NCI-H2171 treated with DMSO at 0.1 percent for 48 hours (cell line): Measurements from ENCODE around the gene PTPRJ.

ENCODE experiments used
- DNase-seq: peaks from one replicate; lab custom pipeline; 2025; lab: John Stamatoyannopoulos, UW

The PTPRJ gene

DNA sequence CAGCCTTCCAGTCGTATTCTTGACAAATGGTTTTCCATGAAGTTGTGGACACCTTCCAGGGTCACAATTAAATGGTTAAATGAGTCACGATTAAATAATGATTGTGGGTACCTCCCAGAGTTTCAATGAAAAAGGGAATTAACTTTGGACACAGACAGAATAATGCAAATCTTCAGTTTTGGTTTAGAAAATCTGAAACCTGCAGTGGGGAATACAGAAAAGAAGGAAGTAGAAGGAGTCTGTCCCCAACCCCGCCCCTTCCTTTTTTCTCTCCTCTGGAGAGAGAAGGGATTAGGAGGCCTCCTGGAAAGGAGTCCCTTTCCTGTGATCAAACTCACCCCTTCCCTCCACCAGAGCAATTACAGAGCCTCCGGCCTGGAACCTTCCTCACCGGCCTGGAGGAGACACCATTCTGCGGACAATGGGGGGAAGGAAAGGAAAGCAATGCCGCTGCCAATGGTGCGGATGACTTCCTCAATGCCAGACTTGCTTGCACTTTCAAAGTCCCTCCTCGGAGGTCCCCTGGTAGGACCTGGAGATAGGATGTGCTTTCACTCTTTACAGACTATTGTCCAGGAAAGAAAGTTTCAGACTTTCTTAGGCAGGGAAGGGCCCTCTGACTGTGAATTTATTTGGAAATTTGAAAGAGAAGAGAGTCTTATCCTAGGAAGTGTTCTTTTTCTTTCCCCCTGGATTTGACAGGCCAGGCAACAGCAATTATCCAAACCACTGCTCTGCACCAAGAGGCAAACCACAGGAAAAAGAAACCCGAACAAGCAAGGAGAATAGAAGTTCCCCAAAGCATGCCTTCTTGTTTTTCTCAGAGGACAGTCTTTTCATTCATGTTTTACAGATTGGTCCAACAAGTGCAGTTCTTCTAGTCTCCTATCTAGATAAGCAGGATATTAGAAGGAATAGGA lies 86.8 kb downstream of the PTPRJ start:
- no peak for DNase-seq

DNA sequence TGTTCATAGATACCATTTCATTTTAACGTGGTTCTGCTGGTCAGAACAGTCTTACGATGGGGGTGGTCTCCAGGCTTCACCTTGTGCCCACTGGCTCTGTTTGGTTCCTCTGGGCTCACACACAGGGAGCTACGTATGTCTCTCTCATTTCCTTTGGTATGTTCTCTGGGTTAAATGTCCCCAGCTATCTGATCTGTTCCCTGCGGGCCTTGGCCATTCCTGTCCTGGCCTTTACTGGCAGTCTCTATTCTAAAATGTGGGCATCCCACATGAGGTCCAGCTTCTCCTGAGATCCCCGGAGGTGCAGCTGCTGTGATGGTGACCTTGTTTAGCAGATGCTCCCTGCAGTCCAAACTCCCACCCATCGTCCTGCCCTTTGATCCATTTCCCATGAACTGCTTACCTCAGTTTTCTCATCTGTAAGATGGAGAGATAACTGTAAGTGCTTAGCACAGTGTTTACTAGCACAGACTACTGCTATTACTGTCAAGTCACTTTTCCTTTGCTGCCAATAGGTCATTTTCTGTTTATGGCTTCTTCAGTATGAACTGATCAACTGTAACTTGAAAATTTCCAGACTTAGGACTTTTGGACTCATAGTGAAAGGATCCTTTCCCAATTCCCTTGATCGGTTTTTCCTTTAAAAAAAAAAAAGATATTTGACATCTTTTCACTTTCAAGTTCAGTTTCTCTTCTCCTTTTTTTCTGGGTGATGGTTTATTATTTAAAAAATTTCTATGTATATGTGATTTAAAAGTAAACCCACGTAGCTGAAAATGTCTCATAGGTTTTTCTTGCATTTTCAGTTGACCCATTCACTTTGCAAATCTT lies 92.9 kb downstream of the PTPRJ start:
- no peak for DNase-seq

DNA sequence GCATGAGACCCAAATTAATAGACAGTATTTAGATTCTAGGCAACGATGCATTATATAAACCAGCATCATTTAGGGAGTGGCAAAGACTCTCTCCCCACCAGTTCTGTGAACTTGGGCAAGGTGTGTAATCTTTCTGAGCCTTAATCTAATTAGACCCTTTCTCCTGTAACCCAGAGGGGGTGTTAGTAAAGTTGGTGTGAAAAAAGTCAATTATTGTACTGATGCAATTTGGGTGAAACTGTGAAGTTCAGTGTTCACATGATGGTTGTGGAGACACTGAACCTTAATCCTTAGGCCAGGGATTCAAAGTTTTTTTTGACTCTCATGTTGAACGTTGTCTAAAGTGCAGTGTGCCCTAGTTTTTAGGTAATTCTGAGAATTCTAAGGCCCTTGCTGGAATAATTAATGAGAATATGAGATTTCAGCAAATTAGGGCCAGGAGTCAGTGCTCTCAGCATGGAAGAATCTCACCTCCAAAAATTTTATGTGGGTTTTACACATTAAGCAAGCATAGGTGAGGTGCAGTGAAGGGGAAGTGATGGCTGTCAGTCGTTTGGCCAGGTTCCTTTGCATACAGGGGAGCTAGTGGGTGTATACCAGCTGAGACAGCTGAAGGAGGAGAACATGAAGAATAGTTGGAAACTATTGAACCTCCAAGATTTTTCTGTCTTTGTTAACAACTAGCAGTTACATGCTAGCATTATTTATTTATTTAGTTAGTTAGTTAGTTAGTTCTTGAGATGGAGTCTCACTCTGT lies 94.2 kb downstream of the PTPRJ start:
- DNase-seq, result no peak

DNA sequence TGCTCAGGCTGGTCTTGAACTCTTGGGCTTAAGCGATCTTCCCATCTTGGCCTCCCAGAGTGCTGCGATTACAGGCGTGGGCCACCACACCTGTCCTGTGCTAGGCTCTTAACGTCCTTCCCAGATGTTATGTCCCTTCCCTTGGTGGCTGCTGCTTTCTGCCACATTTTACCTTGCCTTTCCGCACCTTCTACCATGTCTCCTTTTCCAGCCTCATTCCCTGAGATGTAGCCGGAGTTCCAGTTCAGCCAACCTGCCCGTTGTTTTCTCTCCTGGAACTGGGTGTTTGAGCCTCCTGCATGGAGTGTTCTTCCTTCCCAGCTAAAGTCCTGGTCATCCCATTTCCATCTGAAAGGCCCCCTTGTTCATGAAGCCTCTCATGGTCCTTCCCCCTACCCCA lies 95.3 kb downstream of the PTPRJ start:
- no peak for DNase-seq

DNA sequence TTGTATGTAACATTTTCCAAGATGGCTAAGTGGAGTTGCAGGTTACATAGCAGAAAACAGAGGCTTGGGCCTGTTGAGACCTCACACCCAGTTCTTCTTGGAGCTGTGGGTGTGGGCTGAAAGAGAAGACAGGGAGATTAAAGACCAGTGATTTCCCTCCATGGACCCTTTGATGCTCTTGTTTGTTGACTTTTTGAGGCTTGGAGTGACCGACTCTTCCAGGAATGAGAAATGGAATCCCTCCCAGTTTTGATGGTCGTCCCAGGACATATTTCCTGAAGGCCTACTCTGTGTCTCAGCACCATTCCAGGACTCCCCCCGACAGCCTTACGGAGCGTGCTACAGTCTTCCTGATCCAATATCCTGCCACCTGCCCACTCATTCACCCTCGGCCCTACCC lies 96.9 kb downstream of the PTPRJ start:
- no peak for DNase-seq

DNA sequence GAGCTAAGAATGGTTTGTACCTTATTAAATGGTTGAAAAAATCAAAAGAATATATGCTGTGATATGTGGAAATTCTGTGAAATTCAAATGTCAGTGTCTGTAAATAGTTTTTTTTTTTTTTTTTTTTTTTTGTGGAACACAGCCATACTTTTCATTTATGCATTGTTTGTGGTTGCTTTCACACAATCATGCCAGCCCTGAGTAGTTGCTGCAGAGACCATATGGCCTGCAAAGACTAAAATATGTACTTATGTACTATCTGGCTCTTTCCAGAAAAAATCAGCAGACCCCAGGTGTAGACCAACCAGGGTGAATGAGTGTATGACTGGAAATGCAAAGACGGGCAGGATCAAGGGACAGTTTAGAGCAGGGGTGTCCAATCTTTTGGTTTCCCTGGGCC lies 98.3 kb downstream of the PTPRJ start:
- DNase-seq, result peak; percentile 61

DNA sequence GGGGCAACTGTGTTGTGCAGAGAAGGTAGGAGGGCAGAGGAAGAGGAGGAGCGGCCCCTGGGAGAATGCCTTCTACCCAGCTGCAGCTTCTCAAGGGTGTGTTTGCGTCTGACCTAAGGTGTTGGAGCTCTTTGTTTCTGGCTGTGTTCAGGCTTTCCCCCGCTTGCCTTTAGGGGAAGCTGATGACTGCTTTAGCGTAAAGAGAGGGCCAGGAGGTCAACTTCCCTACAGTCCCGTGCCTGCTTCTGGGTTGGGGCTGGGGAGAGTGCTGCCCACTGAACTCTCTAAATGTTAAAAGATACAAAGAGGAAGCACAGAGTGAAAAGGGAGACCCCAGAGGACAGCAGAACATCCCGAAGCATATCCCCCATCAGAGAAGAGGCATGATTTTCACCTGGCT lies 99.2 kb downstream of the PTPRJ start:
- DNase-seq, result no peak

DNA sequence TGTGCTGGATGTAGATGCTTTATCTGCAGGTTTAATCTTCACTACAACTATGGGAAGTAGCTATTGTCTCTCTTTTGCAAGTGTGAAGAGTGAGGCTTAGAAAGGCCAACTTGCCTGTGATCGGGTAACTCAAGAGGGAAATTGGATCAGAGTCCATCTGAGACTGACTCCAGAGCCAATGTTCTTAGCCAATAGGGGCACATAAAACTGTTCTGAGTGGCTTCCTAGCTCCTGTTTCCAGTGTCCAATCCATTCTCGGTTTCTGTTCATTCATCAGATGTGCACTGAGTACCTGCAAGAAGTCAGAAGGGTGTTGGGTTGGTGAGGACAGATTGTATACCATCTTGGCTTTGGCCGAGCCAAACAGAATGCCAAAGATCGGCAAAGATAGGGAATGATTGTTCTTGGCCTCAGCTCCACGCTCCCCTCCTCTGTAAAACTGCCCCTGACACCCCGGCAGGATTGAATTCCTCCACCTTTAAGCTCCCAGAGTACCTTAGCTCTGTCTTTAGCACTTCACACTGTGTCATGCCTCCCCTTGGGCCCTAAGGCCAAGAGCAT lies 100.0 kb downstream of the PTPRJ start:
- DNase-seq, result no peak

DNA sequence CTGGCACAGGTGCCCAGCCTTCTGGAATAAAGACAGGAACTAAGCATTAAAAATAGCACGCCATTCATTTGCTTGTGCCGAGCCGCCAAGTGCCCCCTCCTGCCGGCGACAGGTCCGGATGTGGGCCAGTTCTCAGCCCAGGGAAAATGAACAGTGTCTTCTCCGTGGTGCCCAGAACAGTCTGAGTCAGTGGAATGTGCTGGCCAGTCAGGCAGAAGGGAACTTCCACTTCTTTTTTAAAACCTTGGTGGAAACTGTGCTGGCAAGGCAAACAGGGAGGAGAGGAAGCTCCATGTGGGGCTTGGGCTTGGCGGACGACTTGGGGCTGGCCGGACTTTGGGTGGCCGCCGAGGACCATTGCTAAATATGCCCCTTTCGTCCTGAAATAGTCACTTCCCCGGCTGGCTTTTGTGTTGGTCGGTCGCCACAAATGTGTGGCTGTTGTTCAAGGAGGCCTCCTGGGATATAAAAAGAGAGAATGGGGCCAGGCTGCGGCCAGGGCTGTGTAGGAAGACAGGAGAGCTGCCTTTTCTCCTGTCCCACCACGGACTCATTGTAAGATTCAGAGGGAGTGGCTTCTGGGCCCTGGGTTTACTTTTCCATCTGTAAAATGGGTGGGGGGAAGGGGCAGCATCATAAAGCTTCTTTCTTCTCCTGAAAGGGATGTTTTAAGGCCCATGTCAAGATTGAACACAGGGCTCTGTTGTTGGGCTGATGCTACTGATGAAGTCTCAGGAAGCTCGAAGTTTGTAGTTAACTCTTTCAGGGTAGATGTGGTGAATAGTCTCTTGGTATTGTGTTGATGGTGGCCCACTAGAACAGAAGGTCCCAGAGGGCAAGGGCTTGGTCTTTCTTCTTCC lies 101.0 kb downstream of the PTPRJ start:
- no peak for DNase-seq

DNA sequence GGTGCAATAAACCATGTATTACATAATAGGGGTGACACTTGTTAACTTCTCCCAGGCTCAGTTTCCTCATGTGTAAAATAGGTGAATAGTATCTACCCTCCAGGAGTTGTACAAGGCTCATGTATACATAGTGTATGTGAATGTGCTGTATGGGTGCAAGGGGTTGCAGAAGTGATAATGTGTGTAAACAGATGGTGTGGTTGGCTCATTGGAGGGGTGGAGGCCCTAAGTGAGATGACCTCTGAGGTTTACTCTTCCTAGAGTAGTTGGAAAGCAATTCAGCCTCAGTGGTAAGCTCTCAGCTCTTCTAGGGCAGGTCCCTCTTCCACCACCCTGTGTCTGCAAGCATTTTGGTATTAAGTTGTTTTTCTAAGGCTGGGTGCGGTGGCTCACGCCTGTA lies 102.4 kb downstream of the PTPRJ start:
- no peak for DNase-seq

DNA sequence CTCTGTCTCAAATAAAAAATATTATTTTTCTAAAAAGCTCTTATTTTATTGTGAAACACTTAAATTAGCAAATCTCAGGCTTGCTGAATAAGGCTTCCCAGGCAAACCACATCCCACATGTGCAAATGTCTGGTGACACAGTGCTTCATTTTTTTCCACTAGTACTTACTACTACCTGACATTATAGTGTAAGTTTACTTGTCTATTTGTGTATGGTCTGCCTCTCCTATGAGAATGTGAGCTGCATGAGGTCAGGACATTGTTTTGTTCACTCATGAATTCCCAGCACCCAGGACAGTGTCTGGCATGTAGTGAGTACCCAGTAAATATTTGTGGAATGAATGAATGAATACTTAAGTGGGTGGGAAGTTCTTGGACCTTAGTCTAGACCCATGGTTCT lies 103.1 kb downstream of the PTPRJ start:
- no peak for DNase-seq

DNA sequence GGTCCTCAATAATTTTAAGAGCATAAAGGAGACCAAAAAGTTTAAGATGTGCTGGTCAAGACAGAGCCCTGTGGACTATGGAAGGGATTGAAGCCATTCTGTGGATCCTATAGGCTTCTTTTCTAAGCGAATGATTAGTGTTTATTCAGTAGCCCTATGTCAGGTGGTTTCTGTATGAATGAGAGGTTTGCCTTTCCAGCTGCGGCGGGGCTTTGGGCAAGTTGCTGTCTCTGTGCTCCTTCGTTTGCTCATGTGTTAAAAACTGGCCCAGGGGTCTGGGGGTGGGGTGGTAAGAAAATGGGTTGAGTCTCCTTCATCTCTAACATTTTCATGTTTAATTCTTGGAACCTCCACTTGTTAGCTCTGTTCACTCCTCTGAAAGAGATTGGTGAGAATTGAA lies 105.3 kb downstream of the PTPRJ start:
- no peak for DNase-seq

DNA sequence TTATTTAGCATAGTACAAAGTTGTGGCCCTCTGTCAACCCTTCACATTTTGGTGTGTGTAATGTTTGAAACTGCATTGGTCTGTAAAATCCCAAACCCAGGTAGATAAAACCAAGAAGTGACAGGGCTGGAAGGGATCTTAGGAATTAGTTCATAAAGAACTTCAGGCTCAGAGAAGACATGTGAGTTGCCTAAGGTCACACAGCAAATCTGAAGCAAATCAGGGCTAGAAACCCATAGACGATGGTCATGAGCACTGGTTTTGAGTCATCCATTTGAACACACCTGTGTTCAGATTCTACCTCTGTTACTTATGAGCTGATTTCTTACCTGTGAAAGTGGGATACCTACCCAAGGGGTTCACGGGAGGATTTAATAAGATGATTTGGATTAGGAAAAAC lies 107.1 kb downstream of the PTPRJ start:
- no peak for DNase-seq

DNA sequence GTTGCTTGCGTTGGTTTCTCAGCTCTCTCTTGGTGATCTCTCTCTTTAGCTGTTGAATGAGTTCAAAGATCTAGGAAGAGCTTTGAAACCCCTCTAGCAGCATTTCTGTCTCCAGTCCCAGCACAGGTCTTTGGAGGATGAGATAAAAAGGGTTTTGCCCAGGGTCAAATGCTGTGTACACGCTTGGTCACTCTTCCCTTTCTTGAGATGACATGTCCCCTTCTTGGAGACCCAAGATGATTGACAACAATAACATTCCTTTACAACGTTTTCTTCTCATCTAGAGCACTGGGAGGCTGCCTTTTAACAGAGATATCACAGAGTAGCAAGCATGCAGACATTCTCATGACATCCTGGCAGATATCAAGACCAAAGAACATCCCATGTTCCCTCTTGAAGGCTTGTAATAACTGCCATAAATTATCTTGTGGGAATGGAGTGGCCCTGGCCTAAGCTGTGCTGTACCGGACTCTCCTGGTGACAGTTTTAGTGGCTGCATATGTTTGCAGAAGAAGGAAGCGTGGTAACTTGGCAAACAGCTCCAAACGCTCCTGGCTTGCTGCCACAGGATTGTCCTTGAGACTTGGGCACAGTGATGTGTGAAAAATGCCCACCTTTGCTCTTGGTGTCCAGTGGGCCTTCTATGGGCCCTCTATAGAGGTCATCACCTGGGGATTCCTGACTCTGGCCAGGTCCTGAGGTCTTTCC lies 107.8 kb downstream of the PTPRJ start:
- DNase-seq, result peak; percentile 65

DNA sequence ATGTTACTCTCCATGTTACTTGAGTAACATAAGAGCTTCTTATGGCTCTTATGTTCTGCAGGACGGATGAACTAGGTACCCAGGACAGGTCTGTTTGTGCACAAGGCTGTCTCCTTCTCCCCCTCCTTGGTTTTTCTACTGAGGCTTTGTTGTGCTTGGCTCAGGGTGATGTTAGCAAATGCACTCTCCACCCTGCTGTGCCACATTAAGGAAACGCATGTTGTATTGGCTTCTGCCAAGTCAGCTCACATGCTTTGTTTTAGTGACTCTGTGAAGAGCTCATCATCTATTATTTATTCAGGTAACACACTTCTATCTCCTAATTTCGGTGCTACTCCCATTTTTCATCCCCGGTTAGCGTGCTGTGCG lies 108.3 kb downstream of the PTPRJ start:
- DNase-seq, result peak; percentile 77

DNA sequence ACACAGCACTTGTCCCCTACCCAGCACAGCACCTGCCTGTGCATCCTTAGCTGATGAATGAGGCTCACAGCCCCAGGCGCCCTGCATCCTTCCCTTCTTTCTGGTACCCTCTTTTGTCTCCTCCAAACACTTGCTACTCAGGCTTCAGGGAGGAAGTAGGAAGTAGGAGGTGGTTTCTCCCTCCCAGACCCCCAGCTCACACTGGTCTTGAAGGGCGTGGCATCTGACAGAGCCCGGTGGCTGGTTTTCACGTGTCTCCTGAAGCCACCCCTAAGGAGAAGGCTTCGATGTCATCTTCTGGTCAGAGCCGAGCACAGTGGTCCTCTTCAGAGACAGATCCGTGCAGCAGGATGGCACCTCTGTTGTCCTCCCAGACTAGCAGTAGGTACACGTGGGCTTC lies 109.8 kb downstream of the PTPRJ start:
- DNase-seq, result no peak

DNA sequence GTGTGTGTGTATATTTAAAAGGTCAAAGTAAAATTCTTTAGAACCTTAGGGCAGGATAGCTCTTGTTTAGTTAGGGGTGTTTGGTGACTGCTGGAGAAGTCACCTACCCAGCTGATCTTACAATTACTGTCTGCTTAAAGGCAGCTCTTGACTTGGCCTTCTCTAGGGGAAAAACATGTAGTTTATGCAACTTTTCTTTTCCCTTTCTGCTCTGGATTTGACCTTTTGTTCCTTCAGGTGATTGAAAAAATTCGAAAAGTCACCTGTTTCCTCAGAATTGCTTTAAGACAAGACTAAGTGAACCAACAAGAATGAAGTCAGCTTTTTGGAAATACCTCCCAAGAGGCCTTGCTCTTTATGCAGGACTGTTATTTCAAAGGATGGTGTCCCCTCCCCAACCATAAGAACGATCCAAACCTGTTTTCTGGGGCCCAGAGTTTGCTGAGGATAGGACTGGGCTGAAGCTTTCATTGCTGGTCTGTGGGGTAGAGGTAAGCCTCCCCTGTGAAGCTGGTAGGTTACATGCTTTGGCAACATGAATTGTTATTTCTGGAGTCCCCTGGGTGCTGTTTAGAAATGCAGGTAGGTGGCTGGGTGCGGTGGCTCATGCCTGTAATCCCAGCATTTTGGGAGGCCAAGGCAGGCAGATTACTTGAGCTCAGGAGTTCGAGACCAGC lies 111.2 kb downstream of the PTPRJ start:
- DNase-seq, result no peak

DNA sequence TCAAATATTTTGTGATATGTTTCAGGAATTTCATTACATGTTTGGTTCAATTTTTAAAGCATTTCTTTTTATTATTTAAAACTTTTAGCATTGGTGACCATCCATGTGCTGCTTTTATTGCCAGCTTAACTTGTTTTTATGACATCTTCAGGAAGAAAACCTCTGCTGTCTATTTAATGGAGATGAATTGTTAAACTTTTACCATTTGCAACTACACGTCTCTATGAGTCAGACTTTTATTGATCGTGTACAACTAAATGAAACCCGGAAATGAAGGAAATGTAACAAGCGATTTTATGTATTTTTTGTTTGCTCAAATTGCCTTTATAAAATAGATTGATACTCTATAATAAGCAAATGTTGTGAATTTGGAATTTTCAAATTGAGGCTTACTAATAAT lies 113.0 kb downstream of the PTPRJ start:
- no peak for DNase-seq

DNA sequence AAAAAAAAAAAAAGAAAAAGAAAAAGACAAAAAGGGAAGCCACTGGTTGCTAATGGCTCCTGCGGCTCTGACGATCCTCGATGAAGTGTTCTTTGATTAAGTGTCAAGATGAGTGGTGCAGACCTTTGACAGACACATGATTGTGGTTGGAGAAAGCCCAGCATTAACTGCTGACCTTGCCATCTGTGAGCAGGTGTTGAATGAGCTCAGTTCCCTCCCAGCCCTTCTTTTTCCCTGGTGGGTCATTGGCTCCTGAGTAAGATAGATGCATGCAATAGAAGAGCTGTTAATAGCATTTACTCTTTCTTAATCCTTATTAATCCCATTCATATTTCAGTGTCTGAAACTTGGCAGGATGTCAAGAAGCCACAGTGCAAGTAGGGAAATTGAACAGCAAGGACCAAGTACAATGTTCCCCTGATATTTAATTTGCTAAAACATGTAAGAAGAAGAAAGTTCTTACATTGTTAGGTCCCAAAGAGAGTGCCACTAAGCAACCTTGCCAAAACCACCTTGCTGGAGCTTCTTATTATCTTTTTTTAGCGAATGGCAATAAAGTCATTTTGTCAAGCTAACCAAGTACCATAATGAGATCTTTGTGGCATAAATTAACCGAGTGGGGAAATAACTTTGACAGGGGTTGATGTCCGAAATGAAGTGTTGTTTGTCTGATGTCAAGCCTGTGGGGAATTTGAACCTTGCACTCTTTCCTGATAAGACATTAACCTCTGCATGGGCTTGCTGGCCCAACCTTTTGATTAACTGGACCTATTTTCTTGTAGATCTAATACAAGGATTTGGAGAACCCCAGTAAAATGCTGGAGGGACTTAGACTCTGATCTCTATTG lies 113.7 kb downstream of the PTPRJ start:
- DNase-seq, result peak; percentile 64
